Measurements from ENCODE around the gene TMEM41B. TPM values are rescaled to one million over a fixed set of nuclear protein-coding genes. Genes with fewer than 3 reads are reported as not detected.

TMEM41B gene
- total RNA-seq, 1 donor from 2014 or later, result 57.4 TPM

DNA sequence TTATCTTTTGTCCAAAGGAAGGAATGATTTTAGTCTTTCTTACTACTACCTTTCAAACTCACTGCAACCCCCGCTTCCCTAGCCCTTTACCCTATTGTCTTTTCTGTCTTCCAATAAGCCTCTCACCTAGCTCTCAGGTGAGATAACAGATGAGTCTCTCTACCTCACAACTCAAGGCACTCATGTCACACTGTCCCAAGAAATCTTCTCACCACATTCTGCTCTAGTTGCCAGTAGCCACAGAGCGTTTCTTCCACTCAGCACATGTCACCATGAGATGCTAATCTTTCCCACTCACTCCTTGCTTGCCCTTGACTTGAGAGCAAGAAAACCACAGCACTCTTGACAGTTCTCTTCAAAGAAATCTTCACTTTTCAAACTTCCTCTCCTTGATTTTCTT, 32.7 kb upstream of the TMEM41B start:
- no peak for DNase-seq (ENCODE audit: low read depth)
- TF ChIP-seq CTCF (IDR thresholded peaks at IDR 0.05; ENCODE audit: insufficient read depth, low read length, poor library complexity, severe bottlenecking), result no peak
- H3K27me3 ChIP-seq (ENCODE audit: control insufficient read depth, insufficient read depth, low read length), result no peaks in the 10 kb centered on the region

DNA sequence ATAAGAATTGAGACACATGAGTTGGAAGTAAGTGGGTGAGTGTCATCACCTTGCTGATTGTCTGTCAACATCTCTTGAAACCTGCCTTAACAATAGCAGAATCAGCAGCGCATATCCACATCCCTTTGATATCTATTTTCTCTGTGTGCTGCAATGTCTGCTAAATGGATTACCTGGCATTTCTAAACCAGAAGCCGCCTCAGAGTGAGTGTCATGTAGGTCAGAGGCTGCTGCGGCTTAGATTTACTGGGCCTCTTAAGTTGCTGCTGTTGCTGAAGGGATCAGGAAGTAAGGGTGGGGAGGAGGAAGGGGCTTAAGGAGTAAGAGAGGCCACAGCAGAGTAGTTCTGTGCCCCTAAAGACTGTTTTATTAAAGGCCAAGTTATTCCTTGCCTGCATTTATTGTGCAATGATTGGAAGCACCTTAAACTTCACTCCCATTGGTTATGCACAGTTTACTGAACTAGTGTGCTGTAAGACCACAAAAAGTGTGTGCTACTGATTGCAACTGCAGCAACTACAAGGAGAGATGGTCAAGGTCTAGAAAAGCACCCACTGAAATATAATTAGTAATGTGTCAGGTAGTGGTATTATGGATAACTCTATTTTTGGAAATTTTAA, 29.8 kb upstream of the TMEM41B start:
- DNase-seq (ENCODE audit: low read depth), result no peak
- no peak for TF ChIP-seq CTCF (IDR thresholded peaks at IDR 0.05; ENCODE audit: insufficient read depth, low read length, poor library complexity, severe bottlenecking)
- no peaks in the 10 kb centered on the region for H3K36me3 ChIP-seq (ENCODE audit: control insufficient read depth, insufficient read depth, low read length)
- H3K27me3 ChIP-seq (ENCODE audit: control insufficient read depth, insufficient read depth, low read length), result no peaks in the 10 kb centered on the region
- H3K4me3 ChIP-seq (ENCODE audit: low read depth, low read length), result no peak overlapping the region

More for the DNA sequence above, 32.7 kb upstream of the TMEM41B start:
- Histone ChIP-seq H3K4me3 (ENCODE audit: low read depth, low read length) (no peak overlapping the region), H3K36me3 (ENCODE audit: control insufficient read depth, insufficient read depth, low read length) (no peaks in the 10 kb centered on the region)

DNA sequence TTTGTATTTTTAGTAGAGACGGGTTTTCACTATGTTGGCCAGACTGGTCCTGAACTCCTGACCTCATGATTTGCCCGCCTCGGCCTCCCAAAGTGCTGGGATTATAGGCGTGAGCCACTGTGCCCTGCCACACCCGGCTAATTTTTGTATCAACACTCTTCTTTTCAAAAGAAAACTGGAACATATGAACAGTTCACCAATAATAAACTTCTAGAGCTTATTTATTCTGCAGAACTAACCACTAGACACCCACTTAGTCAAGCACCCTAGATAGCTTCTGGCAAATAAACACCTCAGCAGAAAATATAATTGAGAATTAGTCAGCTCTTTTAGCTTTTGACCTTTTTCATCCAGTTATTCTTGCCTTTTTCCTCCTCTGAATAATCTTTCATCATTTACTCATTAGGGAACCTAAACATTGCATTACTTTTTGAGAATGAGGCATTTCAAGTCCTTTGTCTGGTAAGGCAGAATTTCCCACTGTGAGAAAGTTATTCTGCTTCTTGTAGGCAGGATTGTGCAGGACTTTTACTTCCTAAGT, 27.3 kb upstream of the TMEM41B start:
- no peak for TF ChIP-seq CTCF (IDR thresholded peaks at IDR 0.05; ENCODE audit: insufficient read depth, low read length, poor library complexity, severe bottlenecking)
- no peaks in the 10 kb centered on the region for H3K36me3 ChIP-seq (ENCODE audit: control insufficient read depth, insufficient read depth, low read length)
- H3K4me3 ChIP-seq (ENCODE audit: low read depth, low read length), result no peak overlapping the region
- H3K27me3 ChIP-seq (ENCODE audit: control insufficient read depth, insufficient read depth, low read length), result no peaks in the 10 kb centered on the region
- no peak for DNase-seq (ENCODE audit: low read depth)

DNA sequence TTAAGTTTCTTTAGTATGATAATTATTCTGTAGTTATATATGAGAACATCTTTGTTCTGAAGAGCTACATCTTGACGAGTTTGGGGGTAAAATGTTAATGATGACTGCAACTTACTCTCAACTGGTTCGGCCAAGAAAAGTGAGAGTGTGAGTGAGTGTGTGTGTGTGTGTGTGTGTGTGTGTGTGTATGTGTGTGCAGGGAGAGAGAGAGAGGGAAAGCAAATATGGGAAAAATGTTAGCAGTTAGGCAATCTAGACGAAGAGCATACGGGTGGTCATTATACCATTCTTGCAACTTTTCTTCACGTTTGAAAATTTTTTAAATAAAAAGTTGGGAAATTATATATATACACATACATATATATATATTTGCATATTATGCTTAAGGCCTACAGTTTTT, 18.3 kb upstream of the TMEM41B start:
- DNase-seq (ENCODE audit: low read depth), result no peak

GRCh38 chr11:9330387-9331384, 16.3 kb upstream of the TMEM41B start:
- DNase-seq (ENCODE audit: low read depth), result no peak

More for the DNA sequence above, 18.3 kb upstream of the TMEM41B start:
- H3K4me3 ChIP-seq (ENCODE audit: low read depth, low read length), result no peak overlapping the region
- no peak for TF ChIP-seq CTCF (IDR thresholded peaks at IDR 0.05; ENCODE audit: insufficient read depth, low read length, poor library complexity, severe bottlenecking)
- no peaks in the 10 kb centered on the region for H3K36me3 ChIP-seq (ENCODE audit: control insufficient read depth, insufficient read depth, low read length)
- no peaks in the 10 kb centered on the region for H3K27me3 ChIP-seq (ENCODE audit: control insufficient read depth, insufficient read depth, low read length)

More at GRCh38 chr11:9330387-9331384, 16.3 kb upstream of the TMEM41B start:
- Histone ChIP-seq H3K4me3 (ENCODE audit: low read depth, low read length) (no peak overlapping the region), H3K36me3 (ENCODE audit: control insufficient read depth, insufficient read depth, low read length) (no peaks in the 10 kb centered on the region), H3K27me3 (ENCODE audit: control insufficient read depth, insufficient read depth, low read length) (no peaks in the 10 kb centered on the region)
- no peak for TF ChIP-seq CTCF (IDR thresholded peaks at IDR 0.05; ENCODE audit: insufficient read depth, low read length, poor library complexity, severe bottlenecking)
